GM21528 (cell line): ENCODE data around the gene JPH3.

Experiments used
- ATAC-seq: cut with Tn5 transposase; IDR thresholded peaks from one replicate; pipeline ENCODE4 v1.9.1; 2021; ENCODE audit warnings: mild to moderate bottlenecking, moderate library complexity; ENCODE audit not compliant: unreplicated experiment, low FRiP score

The JPH3 gene

GRCh38 chr16:87598431-87598830 lies 3.9 kb upstream of the JPH3 start:
- ATAC-seq: no peak

- ATAC-seq: no peak
These were observed 2.1 kb upstream of the JPH3 start for GRCh38 chr16:87600246-87600645.

- no peak for ATAC-seq
These were observed 817 bp upstream of the JPH3 start for GRCh38 chr16:87601401-87601981.

GRCh38 chr16:87602821-87603683 lies 744 bp downstream of the JPH3 start:
- no peak for ATAC-seq

GRCh38 chr16:87603684-87604633 lies 1.7 kb downstream of the JPH3 start:
- no peak for ATAC-seq

- no peak for ATAC-seq
These were observed 2.4 kb downstream of the JPH3 start for GRCh38 chr16:87604634-87605111.

- no peak for ATAC-seq
These were observed 4.9 kb downstream of the JPH3 start for GRCh38 chr16:87607223-87607622.

- ATAC-seq: no peak
These were observed 5.6 kb downstream of the JPH3 start for GRCh38 chr16:87607871-87608270.

GRCh38 chr16:87608400-87608985 lies 6.2 kb downstream of the JPH3 start:
- ATAC-seq: no peak

- no peak for ATAC-seq
These were observed 7.7 kb downstream of the JPH3 start for GRCh38 chr16:87610026-87610425.

GRCh38 chr16:87611456-87611855 lies 9.1 kb downstream of the JPH3 start:
- ATAC-seq: no peak

GRCh38 chr16:87613961-87614360 lies 11.7 kb downstream of the JPH3 start:
- no peak for ATAC-seq

- ATAC-seq: no peak
These were observed 13.3 kb downstream of the JPH3 start for GRCh38 chr16:87615621-87616041.

- no peak for ATAC-seq
These were observed 14.2 kb downstream of the JPH3 start for GRCh38 chr16:87616556-87616955.

GRCh38 chr16:87618216-87618615 lies 15.9 kb downstream of the JPH3 start:
- ATAC-seq: no peak

- no peak for ATAC-seq
These were observed 17.3 kb downstream of the JPH3 start for GRCh38 chr16:87619360-87620200.

- ATAC-seq: no peak
These were observed 17.8 kb downstream of the JPH3 start for GRCh38 chr16:87620201-87620495.

- ATAC-seq: no peak
These were observed 19.2 kb downstream of the JPH3 start for GRCh38 chr16:87621550-87621829.

- ATAC-seq: no peak
These were observed 19.8 kb downstream of the JPH3 start for GRCh38 chr16:87621976-87622713.
